Cardiac muscle cell (in vitro differentiated cells and primary cell): Measurements from ENCODE around the gene PCDH9. TPM values are rescaled to one million over a fixed set of nuclear protein-coding genes. Genes with fewer than 3 reads are reported as not detected.

Experiments
- DNase-seq, 2 donors: peaks; one replicate each; pipeline versions ENCODE4 v3.0.0 to v3.0.0-alpha.2; 2010 to 2017; ENCODE audit warnings: low read depth in 1 of 2, low spot score in 1 of 2
- H3K27ac ChIP-seq: fragments of 200-600 bp; sonication (generic); 2 replicates; pipeline ENCODE4 v1.5.1; 2016
- H3K27me3 ChIP-seq: fragments of 200-600 bp; sonication (generic); 2 replicates; pipeline ENCODE4 v1.6.0; 2016; ENCODE audit warnings: control low read depth
- H3K36me3 ChIP-seq: fragments of 200-600 bp; sonication (generic); 2 replicates; pipeline ENCODE4 v1.5.1; 2016; ENCODE audit warnings: control low read depth
- H3K4me1 ChIP-seq: fragments of 200-600 bp; sonication (generic); 2 replicates; pipeline ENCODE4 v1.8.1; 2017; ENCODE audit warnings: low read depth, mild to moderate bottlenecking, mixed run types
- H3K4me3 ChIP-seq: fragments of 200-600 bp; sonication (generic); 2 replicates; pipeline ENCODE4 v1.5.1; 2016; ENCODE audit warnings: mild to moderate bottlenecking
- H3K9me3 ChIP-seq: fragments of 200-600 bp; sonication (generic); 2 replicates; pipeline ENCODE4 v1.5.1; 2017; ENCODE audit warnings: low read depth, mild to moderate bottlenecking, control low read depth
- polyA plus RNA-seq: library from polyadenylated mRNA; unstranded; fragments of >200 nt; fragmentation: Nextera tagmentation; extraction: Ambion mirVana; gene quantifications from 2 replicates; pipeline ENCODE4 v1.2.1, GENCODE V29; 2016
- total RNA-seq: library from RNA; depleted of rRNA; stranded (reverse); fragments of >200 nt; gene quantifications from 2 replicates; pipeline ENCODE4 v1.2.3, GENCODE V29; 2016
- TF ChIP-seq, protein P1 (sequence below): IDR thresholded peaks from 2 replicates; pipeline ENCODE4 v1.5.1; 2012; ENCODE audit warnings: low read depth, mild to moderate bottlenecking, low read length

Gene PCDH9
- total and polyA plus RNA-seq, 2 experiments from 2014 or later, result 1.6 to 2.3 TPM

DNA sequence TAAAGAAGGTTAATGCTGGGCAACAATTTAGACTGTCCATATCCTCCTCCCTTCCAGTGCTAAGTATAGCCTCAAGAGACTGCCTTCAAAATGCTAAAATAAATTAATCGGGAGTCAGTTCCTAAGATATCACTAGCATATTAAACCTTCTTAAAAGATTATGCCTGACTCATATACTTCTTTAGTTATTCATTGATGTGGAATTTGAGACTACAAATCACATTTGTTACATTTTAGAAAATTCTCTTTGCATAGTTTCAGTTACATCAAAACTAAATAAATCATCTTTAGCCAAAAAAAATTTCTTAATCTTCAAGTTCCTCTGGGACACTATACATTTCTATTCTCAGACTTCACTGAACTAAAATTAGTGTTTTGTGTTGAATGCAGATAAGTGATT is 769.1 kb downstream of the PCDH9 start:
- no peak overlapping the region for H3K4me3 ChIP-seq
- H3K27ac ChIP-seq, result no peak overlapping the region
- H3K9me3 ChIP-seq, result no peaks in the 10 kb centered on the region

DNA sequence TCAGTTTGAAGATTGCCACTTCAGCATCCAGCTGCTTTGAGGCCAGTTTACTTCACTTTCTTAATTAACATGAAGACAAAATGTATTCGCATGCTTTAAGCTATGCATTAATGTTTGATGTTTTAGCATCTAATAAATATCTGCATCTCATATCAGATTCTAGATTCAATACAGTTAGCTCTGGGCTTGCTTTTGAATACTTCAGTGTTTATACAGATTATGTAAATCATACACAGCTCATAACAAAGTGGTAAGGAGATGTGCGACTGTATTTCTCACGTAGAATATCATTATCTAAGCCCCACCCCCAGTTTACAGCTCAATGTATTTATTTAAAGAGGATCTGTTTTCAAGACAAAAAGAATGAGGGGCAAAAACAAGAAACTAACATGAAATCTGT is 770.5 kb downstream of the PCDH9 start:
- TF ChIP-seq, protein P1, sequence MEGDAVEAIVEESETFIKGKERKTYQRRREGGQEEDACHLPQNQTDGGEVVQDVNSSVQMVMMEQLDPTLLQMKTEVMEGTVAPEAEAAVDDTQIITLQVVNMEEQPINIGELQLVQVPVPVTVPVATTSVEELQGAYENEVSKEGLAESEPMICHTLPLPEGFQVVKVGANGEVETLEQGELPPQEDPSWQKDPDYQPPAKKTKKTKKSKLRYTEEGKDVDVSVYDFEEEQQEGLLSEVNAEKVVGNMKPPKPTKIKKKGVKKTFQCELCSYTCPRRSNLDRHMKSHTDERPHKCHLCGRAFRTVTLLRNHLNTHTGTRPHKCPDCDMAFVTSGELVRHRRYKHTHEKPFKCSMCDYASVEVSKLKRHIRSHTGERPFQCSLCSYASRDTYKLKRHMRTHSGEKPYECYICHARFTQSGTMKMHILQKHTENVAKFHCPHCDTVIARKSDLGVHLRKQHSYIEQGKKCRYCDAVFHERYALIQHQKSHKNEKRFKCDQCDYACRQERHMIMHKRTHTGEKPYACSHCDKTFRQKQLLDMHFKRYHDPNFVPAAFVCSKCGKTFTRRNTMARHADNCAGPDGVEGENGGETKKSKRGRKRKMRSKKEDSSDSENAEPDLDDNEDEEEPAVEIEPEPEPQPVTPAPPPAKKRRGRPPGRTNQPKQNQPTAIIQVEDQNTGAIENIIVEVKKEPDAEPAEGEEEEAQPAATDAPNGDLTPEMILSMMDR, result no peak
- Histone ChIP-seq H3K4me3 (no peak overlapping the region), H3K36me3 (no peaks in the 10 kb centered on the region), H3K27me3 (no peaks in the 10 kb centered on the region), H3K4me1 (peaks cover 13% of the 10 kb centered on the region), H3K27ac (no peak overlapping the region), H3K9me3 (no peaks in the 10 kb centered on the region)
- no peak for DNase-seq

More for the DNA sequence above, 769.1 kb downstream of the PCDH9 start:
- H3K36me3 ChIP-seq, result no peaks in the 10 kb centered on the region
- TF ChIP-seq, protein P1, result no peak
- H3K27me3 ChIP-seq, result no peaks in the 10 kb centered on the region
- peak in 1 of 2 donors; percentile 2 for DNase-seq
- H3K4me1 ChIP-seq, result peaks cover 13% of the 10 kb centered on the region

DNA sequence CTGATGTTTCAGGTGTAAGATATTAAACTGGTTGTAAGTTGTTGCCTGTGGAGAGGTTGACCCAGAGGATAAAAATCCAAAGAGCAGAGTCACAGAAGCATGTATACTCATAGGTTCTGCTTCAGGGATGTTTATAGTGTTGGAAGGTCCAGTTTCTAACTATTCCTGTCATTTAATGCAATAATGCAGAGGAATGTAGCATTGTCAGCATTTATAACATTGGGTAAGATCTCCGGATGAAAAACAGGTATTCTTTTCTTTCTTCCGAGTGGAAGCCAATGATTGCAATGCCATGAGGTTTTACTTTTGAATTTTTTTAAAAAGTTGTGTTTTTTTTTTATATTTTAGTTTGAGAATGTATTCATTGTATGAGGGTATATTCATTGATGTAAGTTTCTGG is 771.0 kb downstream of the PCDH9 start:
- DNase-seq, result no peak
- no peak overlapping the region for H3K4me3 ChIP-seq
- no peaks in the 10 kb centered on the region for H3K27me3 ChIP-seq
- H3K27ac ChIP-seq, result no peak overlapping the region
- H3K4me1 ChIP-seq, result peaks cover 13% of the 10 kb centered on the region
- no peaks in the 10 kb centered on the region for H3K9me3 ChIP-seq
- TF ChIP-seq, protein P1, result no peak
- no peaks in the 10 kb centered on the region for H3K36me3 ChIP-seq

DNA sequence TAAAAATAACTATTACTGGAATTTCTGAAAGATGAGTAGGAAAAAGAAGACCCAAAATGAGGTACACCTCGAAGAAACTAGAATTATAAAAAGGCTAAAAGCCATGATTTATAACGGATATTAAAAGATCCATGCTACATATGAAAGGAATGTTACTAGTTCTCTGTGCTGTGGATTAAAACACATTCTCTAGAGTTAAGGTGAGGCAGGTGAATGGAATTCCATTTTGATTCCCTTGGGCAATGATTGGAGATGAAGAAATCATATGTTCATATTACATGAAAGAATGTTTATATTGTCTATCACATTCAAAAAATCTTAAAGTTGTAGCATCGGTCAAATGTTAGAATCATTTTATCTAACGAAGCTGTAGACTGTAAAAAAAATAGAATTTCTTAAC is 783.7 kb downstream of the PCDH9 start:
- Histone ChIP-seq H3K4me1 (no peaks in the 10 kb centered on the region), H3K27ac (no peak overlapping the region), H3K4me3 (no peak overlapping the region), H3K9me3 (no peaks in the 10 kb centered on the region), H3K27me3 (no peaks in the 10 kb centered on the region), H3K36me3 (no peaks in the 10 kb centered on the region)
- TF ChIP-seq, protein P1, result no peak
- DNase-seq, result no peak

DNA sequence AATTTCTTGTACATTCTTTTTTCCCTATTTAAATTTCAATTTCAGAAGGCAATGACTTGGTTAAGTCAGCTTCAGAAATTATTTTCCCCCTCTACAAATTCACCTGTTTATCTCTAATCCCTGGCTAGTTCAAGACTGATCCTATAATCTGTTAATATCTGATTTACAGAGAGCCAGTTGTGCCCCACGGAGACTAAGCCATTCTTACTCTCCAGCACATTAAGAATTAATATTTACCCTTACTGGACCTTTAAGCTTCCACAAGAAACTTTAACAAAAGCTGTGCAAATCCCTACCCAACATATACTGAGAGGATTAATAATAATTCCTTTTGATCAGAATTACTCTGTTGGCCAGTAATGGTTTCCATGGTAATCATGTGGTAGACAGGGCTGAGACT is 786.2 kb downstream of the PCDH9 start:
- DNase-seq, result no peak
- Histone ChIP-seq H3K4me3 (no peak overlapping the region), H3K36me3 (no peaks in the 10 kb centered on the region), H3K4me1 (no peaks in the 10 kb centered on the region), H3K27ac (no peak overlapping the region), H3K27me3 (no peaks in the 10 kb centered on the region), H3K9me3 (no peaks in the 10 kb centered on the region)
- TF ChIP-seq, protein P1, result no peak

DNA sequence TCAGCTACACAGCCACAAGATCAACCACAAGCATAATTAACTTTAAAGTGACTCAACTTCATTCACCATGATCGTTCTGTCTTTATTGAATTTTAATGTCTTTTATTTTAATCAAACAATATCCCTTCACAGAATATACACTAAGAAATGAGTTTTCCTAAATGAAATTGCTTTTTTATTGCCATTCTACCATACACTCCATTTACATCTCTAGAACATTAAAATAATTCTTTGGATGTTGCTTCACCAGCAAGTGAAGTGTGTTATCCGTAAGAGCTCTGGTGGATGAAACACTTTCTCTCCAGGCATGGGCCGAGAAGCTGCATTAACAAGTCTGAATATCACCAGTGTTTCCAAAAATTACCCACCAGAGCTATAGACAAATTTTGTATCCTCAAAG is 789.2 kb downstream of the PCDH9 start:
- no peak for DNase-seq
- H3K27me3 ChIP-seq, result no peaks in the 10 kb centered on the region
- TF ChIP-seq, protein P1, result no peak
- H3K9me3 ChIP-seq, result no peaks in the 10 kb centered on the region
- H3K27ac ChIP-seq, result no peak overlapping the region
- no peak overlapping the region for H3K4me3 ChIP-seq
- no peaks in the 10 kb centered on the region for H3K36me3 ChIP-seq
- H3K4me1 ChIP-seq, result no peaks in the 10 kb centered on the region
